ENCODE data around the gene ABCB11.

DNA sequence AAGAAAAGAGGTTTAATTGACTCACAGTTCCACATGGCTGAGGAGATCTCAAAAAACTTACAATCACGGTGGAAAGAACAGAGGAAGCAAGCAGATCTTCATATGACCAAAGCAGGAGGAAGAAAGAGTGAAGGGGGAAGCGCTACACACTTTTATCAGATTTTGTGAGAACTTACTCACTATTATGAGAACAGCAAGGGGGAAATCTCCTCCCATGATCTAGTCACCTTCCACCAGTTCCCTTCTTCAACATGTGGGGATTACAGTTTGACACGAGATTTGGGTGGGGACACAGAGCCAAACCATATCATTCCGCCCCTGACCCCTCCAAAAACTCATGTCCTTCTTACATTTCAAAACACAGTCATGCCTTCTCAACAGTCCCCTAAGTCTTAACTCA, 75.8 kb downstream of the ABCB11 start:
- no peak for TF ChIP-seq CTCF (IDR thresholded peaks at IDR 0.05; ENCODE audit: low read depth, low read length)
- TF ChIP-seq EZH2phosphoT487 (IDR thresholded peaks at IDR 0.05; ENCODE audit: low read depth): no peak

Data from OCI-LY3 (cell line).